CD4-positive, alpha-beta T cell (primary cell): ENCODE measurements around the gene TACR1. TPM values are rescaled to one million over a fixed set of nuclear protein-coding genes. Genes with fewer than 3 reads are reported as not detected.

Experiments used
- ATAC-seq: fragments of 200-7000 bp; cut with Tn5 transposase; one replicate; pipeline ENCODE4 v1.10.0; 2022; ENCODE audit warnings: mild to moderate bottlenecking; ENCODE audit not compliant: poor library complexity
- CTCF ChIA-PET: fragments of 350-600 bp; sonication (Branson Sonifier 250); formaldehyde crosslinking; loops from one replicate; lab custom pipeline; 2021; ENCODE audit warnings: antibody characterized with exemption, inconsistent platforms; lab: Charles Lee
- POLR2A ChIA-PET: fragments of 350-600 bp; sonication (Branson Sonifier 250); formaldehyde crosslinking; loops from one replicate; lab custom pipeline; 2021; ENCODE audit warnings: antibody characterized with exemption, inconsistent platforms; lab: Charles Lee
- DNase-seq, 14 experiments: peaks; one replicate each; pipeline ENCODE4 v3.0.0-alpha.2; 2013 to 2020; ENCODE audit warnings: mixed read lengths in 2 of 14
- H3K27ac ChIP-seq, 2 donors: one replicate each; pipeline versions ENCODE4 v1.5.1 to v1.7.0; 2013; ENCODE audit warnings: low read length in 2 of 2, low read depth in 1 of 2, mild to moderate bottlenecking in 1 of 2
- H3K27me3 ChIP-seq, 2 experiments: 1 replicate in 1 of 2; 2 replicates in 1 of 2; pipeline versions ENCODE4 v1.6.1 to v1.7.0; 2013; ENCODE audit warnings: low read length in 2 of 2, control low read depth in 1 of 2, mild to moderate bottlenecking in 1 of 2, moderate library complexity in 1 of 2; ENCODE audit not compliant: insufficient read depth in 2 of 2, control insufficient read depth in 1 of 2
- H3K36me3 ChIP-seq: one replicate; pipeline ENCODE4 v1.6.1; 2013; ENCODE audit warnings: low read length, control low read depth; ENCODE audit not compliant: insufficient read depth
- H3K4me1 ChIP-seq: one replicate; pipeline ENCODE4 v1.6.1; 2013; ENCODE audit warnings: low read length, control low read depth; ENCODE audit not compliant: insufficient read depth
- H3K4me3 ChIP-seq: one replicate; pipeline ENCODE4 v1.5.1; 2013; ENCODE audit warnings: mild to moderate bottlenecking, low read length, moderate library complexity
- H3K9me3 ChIP-seq, 2 experiments: 1 replicate in 1 of 2; 2 replicates in 1 of 2; pipeline versions ENCODE4 v1.6.1 to v1.7.0; 2013; ENCODE audit warnings: low read length in 2 of 2, mild to moderate bottlenecking in 2 of 2, control low read depth in 1 of 2, moderate library complexity in 1 of 2; ENCODE audit not compliant: control insufficient read depth in 1 of 2, insufficient read depth in 1 of 2
- H3K27ac Mint-ChIP-seq: one replicate; pipeline ENCODE4 v1.8.0; 2020; ENCODE audit warnings: mixed read lengths
- H3K27me3 Mint-ChIP-seq: one replicate; pipeline ENCODE4 v1.8.0; 2021; ENCODE audit warnings: mixed read lengths
- H3K36me3 Mint-ChIP-seq: one replicate; pipeline ENCODE4 v1.8.0; 2021; ENCODE audit warnings: low read depth, mixed read lengths
- H3K4me1 Mint-ChIP-seq: one replicate; pipeline ENCODE4 v1.8.0; 2021; ENCODE audit warnings: low read depth, mixed read lengths
- H3K4me3 Mint-ChIP-seq: one replicate; pipeline ENCODE4 v1.8.0; 2020; ENCODE audit warnings: mild to moderate bottlenecking, mixed read lengths
- H3K9me3 Mint-ChIP-seq: one replicate; pipeline ENCODE4 v1.8.0; 2020; ENCODE audit warnings: mixed read lengths
- CTCF ChIP-seq: fragments of 200-600 bp; IDR thresholded peaks from one replicate; pipeline ENCODE4 v1.8.0; 2022; ENCODE audit warnings: antibody characterized with exemption, mild to moderate bottlenecking
- intact Hi-C, 2 experiments: fragments of 100-400 bp; cut with DNase I in 1 of 2; cut with micrococcal nuclease in 1 of 2; formaldehyde crosslinking; loops; one replicate each; pipeline versions ENCODE4 v1.15.1 to v1.9.0; 2023 to 2025; cut with DNase I, micrococcal nuclease
- total RNA-seq, 174 experiments: library from RNA in 2 of 174; stranded (reverse) in 2 of 174; gene quantifications; one replicate each; pipeline ENCODE4 v1.2.3 and lab custom pipeline; 2021 to 2026

Gene TACR1
- total RNA-seq, 2 experiments from 2014 or later: 0.14 TPM; not detected in 1

GRCh38 chr2:75003773-75004172 lies 195.5 kb downstream of the TACR1 start:
- POLR2A ChIA-PET: no interaction called here
- CTCF ChIA-PET: interaction anchor here (1.0 to 1.4 kb wide), 2 partner anchors 13 to 19 kb away, joined by 3 to 4 read pairs; no protein-coding TSS in a partner anchor
- Histone ChIP-seq H3K36me3 (no peaks in the 10 kb centered on the region), H3K9me3 (no peaks in the 10 kb centered on the region), H3K4me3 (no peak overlapping the region), H3K27me3 (no peaks in the 10 kb centered on the region), H3K27ac (no peak overlapping the region), H3K4me1 (no peaks in the 10 kb centered on the region)
- H3K36me3 Mint-ChIP-seq: peaks cover 17% of the 10 kb centered on the region
- no peaks in the 10 kb centered on the region for H3K27me3 Mint-ChIP-seq
- H3K4me1 Mint-ChIP-seq: no peaks in the 10 kb centered on the region
- H3K27ac Mint-ChIP-seq: no peak overlapping the region
- H3K4me3 Mint-ChIP-seq: no peak overlapping the region
- no peak for TF ChIP-seq CTCF
- H3K9me3 Mint-ChIP-seq: no peaks in the 10 kb centered on the region
- DNase-seq: no peak
- ATAC-seq: no peak
- intact Hi-C loops: no loop called here

GRCh38 chr2:75003276-75003675 lies 196.0 kb downstream of the TACR1 start:
- Histone ChIP-seq H3K27ac (no peak overlapping the region), H3K4me1 (no peaks in the 10 kb centered on the region), H3K9me3 (no peaks in the 10 kb centered on the region), H3K4me3 (no peak overlapping the region), H3K36me3 (peaks cover 3% of the 10 kb centered on the region), H3K27me3 (no peaks in the 10 kb centered on the region)
- H3K4me1 Mint-ChIP-seq: no peaks in the 10 kb centered on the region
- no peaks in the 10 kb centered on the region for H3K9me3 Mint-ChIP-seq
- peaks cover 17% of the 10 kb centered on the region for H3K36me3 Mint-ChIP-seq
- intact Hi-C loops: no loop called here
- no peak overlapping the region for H3K4me3 Mint-ChIP-seq
- H3K27me3 Mint-ChIP-seq: no peaks in the 10 kb centered on the region
- CTCF ChIA-PET: interaction anchor here (1.0 to 1.4 kb wide), 2 partner anchors 13 to 19 kb away, joined by 3 to 4 read pairs; no protein-coding TSS in a partner anchor
- no peak for TF ChIP-seq CTCF
- POLR2A ChIA-PET: no interaction called here
- ATAC-seq (no peak), DNase-seq (no peak)
- H3K27ac Mint-ChIP-seq: no peak overlapping the region

- intact Hi-C loops: no loop called here
- no peaks in the 10 kb centered on the region for H3K9me3 Mint-ChIP-seq
- H3K4me1 Mint-ChIP-seq: no peaks in the 10 kb centered on the region
- H3K4me3 Mint-ChIP-seq: no peak overlapping the region
- POLR2A ChIA-PET: no interaction called here
- CTCF ChIA-PET: no interaction called here
- DNase-seq (no peak), ATAC-seq (no peak)
- no peak overlapping the region for H3K27ac Mint-ChIP-seq
- Histone ChIP-seq H3K4me3 (no peak overlapping the region), H3K36me3 (peaks cover 3% of the 10 kb centered on the region), H3K27ac (no peak overlapping the region), H3K9me3 (no peaks in the 10 kb centered on the region), H3K27me3 (no peaks in the 10 kb centered on the region), H3K4me1 (no peaks in the 10 kb centered on the region)
- H3K27me3 Mint-ChIP-seq: no peaks in the 10 kb centered on the region
- TF ChIP-seq CTCF: no peak
- H3K36me3 Mint-ChIP-seq: peaks cover 19% of the 10 kb centered on the region
Measured at GRCh38 chr2:75002007-75002406, 197.3 kb downstream of the TACR1 start.
